Ascending aorta (tissue), 2 donors: ENCODE measurements around the gene MTFP1. TPM values are rescaled to one million over a fixed set of nuclear protein-coding genes. Genes with fewer than 3 reads are reported as not detected.
A peak's percentile ranks its signal among the peaks of the same experiment; 100 is the strongest.

Experiments used
- DNase-seq, 2 donors: peaks; one replicate each; pipeline ENCODE4 v3.0.0-alpha.2; 2019; ENCODE audit warnings: low spot score in 2 of 2
- H3K27ac ChIP-seq, 2 donors: fragments of 200-600 bp; sonication (generic); one replicate each; pipeline ENCODE4 v1.5.1; 2016 to 2017; ENCODE audit warnings: mild to moderate bottlenecking in 1 of 2
- H3K27me3 ChIP-seq: fragments of 200-600 bp; sonication (generic); one replicate; pipeline ENCODE4 v1.5.1; 2017
- H3K36me3 ChIP-seq, 2 donors: fragments of 200-600 bp; sonication (generic); one replicate each; pipeline ENCODE4 v1.5.1; 2016
- H3K4me1 ChIP-seq, 2 donors: fragments of 200-600 bp; sonication (generic); one replicate each; pipeline ENCODE4 v1.5.1; 2016 to 2017; ENCODE audit warnings: mild to moderate bottlenecking in 1 of 2
- H3K4me3 ChIP-seq, 2 donors: fragments of 200-600 bp; sonication (generic); one replicate each; pipeline ENCODE4 v1.5.1; 2016 to 2017; ENCODE audit warnings: mild to moderate bottlenecking in 1 of 2
- H3K9me3 ChIP-seq, 2 donors: fragments of 200-600 bp; sonication (generic); one replicate each; pipeline ENCODE4 v1.5.1; 2016
- CTCF ChIP-seq, 3 experiments: fragments of 200-600 bp in 2 of 3; fragments of 450-650 bp in 1 of 3; sonication (generic) in 2 of 3; IDR thresholded peaks; one replicate each; pipeline ENCODE4 v1.5.1; 2016 to 2019; ENCODE audit warnings: antibody characterized with exemption in 3 of 3, mild to moderate bottlenecking in 1 of 3, moderate library complexity in 1 of 3
- intact Hi-C: fragments of 100-400 bp; cut with DNase I; formaldehyde crosslinking; loops from one replicate; pipeline ENCODE4 v1.15.1; 2023
- total RNA-seq: library from RNA; depleted of rRNA; stranded (reverse); fragments of >200 nt; gene quantifications from one replicate; pipeline ENCODE4 v1.1.0, GENCODE V29; 2016

Gene MTFP1
- 4.5 TPM for total RNA-seq

- no peaks in the 10 kb centered on the region for H3K9me3 ChIP-seq
- no peaks in the 10 kb centered on the region for H3K36me3 ChIP-seq
- H3K27me3 ChIP-seq: no peaks in the 10 kb centered on the region
- peak within 1 kb of the TSS; percentile 98 for H3K27ac ChIP-seq
- TF ChIP-seq CTCF (IDR thresholded peaks at IDR 0.05): no peak
- peaks cover 14 to 29% of the 10 kb centered on the region in 2 donors for H3K4me1 ChIP-seq
- intact Hi-C loops: loop anchor here (1.0 to 10.0 kb wide), 4 partner anchors 39 to 821 kb away; partner anchors contain the start of genes NF2, RNF215 and SELENOM
- DNase-seq: peak in 1 of 2 donors; percentile 73
- peak within 1 kb of the TSS; percentile 63 to 86 for H3K4me3 ChIP-seq
Measured at GRCh38 chr22:30425616-30426387, at the start of gene MTFP1. MTFP1 (plus strand) TSS chr22:30425768; CDS start chr22:30425880, 112 bp downstream.

- H3K4me1 ChIP-seq: no peaks in the 10 kb centered on the region
- TF ChIP-seq CTCF (IDR thresholded peaks at IDR 0.05): no peak
- no peaks in the 10 kb centered on the region for H3K9me3 ChIP-seq
- peaks cover 11 to 27% of the 10 kb centered on the region in 2 donors for H3K36me3 ChIP-seq
- H3K4me3 ChIP-seq: no peak overlapping the region
- no peaks in the 10 kb centered on the region for H3K27me3 ChIP-seq
- no peak for DNase-seq
- no peak overlapping the region for H3K27ac ChIP-seq
- intact Hi-C loops: no loop called here
Measured at GRCh38 chr22:30380011-30380410, 45.6 kb upstream of the MTFP1 start.

GRCh38 chr22:30381264-30381663, 44.3 kb upstream of the MTFP1 start:
- intact Hi-C loops: no loop called here
- H3K9me3 ChIP-seq: no peaks in the 10 kb centered on the region
- H3K4me1 ChIP-seq: peaks cover under 1 to 2% of the 10 kb centered on the region in 2 donors
- H3K4me3 ChIP-seq: no peak overlapping the region
- DNase-seq: no peak
- H3K36me3 ChIP-seq: peaks cover 11 to 27% of the 10 kb centered on the region in 2 donors
- no peaks in the 10 kb centered on the region for H3K27me3 ChIP-seq
- H3K27ac ChIP-seq: no peak overlapping the region
- TF ChIP-seq CTCF (IDR thresholded peaks at IDR 0.05): no peak

GRCh38 chr22:30382340-30382739, 43.2 kb upstream of the MTFP1 start:
- DNase-seq: no peak
- no peak overlapping the region for H3K27ac ChIP-seq
- no peaks in the 10 kb centered on the region for H3K9me3 ChIP-seq
- H3K36me3 ChIP-seq: peaks cover 11 to 27% of the 10 kb centered on the region in 2 donors
- peaks cover 6 to 8% of the 10 kb centered on the region in 2 donors for H3K4me1 ChIP-seq
- TF ChIP-seq CTCF (IDR thresholded peaks at IDR 0.05): no peak
- intact Hi-C loops: no loop called here
- H3K4me3 ChIP-seq: no peak overlapping the region
- H3K27me3 ChIP-seq: no peaks in the 10 kb centered on the region

- Histone ChIP-seq H3K4me3 (no peak overlapping the region), H3K27ac (no peak overlapping the region), H3K27me3 (no peaks in the 10 kb centered on the region), H3K36me3 (peaks cover 11 to 27% of the 10 kb centered on the region in 2 donors), H3K4me1 (peaks cover 8 to 11% of the 10 kb centered on the region in 2 donors), H3K9me3 (no peaks in the 10 kb centered on the region)
- no peak for TF ChIP-seq CTCF (IDR thresholded peaks at IDR 0.05)
- DNase-seq: no peak
- intact Hi-C loops: no loop called here
Measured at GRCh38 chr22:30383061-30383460, 42.5 kb upstream of the MTFP1 start.
